Measurements from ENCODE around the gene IL32. TPM values are rescaled to one million over a fixed set of nuclear protein-coding genes. Genes with fewer than 3 reads are reported as not detected.

IL32 gene, protein sequence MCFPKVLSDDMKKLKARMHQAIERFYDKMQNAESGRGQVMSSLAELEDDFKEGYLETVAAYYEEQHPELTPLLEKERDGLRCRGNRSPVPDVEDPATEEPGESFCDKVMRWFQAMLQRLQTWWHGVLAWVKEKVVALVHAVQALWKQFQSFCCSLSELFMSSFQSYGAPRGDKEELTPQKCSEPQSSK
- 773 and 798 TPM in 2 replicates for total RNA-seq

GRCh38 chr16:3065069-3065741 lies at the start of gene IL32:
IL32 (plus strand) TSS chr16:3065640; CDS start chr16:3065812, 172 bp downstream.
- Mint-ChIP-seq H3K27ac (peak within 1 kb of the TSS; percentile 99), H3K4me1 (ENCODE audit: low read depth) (peaks cover 55% of the 10 kb centered on the region), H3K4me3 (ENCODE audit: low read depth) (peak within 1 kb of the TSS; percentile 99), H3K9me3 (no peaks in the 10 kb centered on the region), H3K36me3 (ENCODE audit: low read depth) (peaks cover 50% of the 10 kb centered on the region), H3K27me3 (ENCODE audit: low read depth) (no peaks in the 10 kb centered on the region)
- intact Hi-C loops (cut with micrococcal nuclease) = no loop called here
- DNase-seq (ENCODE audit: low spot score) = peak; percentile 63

DNA sequence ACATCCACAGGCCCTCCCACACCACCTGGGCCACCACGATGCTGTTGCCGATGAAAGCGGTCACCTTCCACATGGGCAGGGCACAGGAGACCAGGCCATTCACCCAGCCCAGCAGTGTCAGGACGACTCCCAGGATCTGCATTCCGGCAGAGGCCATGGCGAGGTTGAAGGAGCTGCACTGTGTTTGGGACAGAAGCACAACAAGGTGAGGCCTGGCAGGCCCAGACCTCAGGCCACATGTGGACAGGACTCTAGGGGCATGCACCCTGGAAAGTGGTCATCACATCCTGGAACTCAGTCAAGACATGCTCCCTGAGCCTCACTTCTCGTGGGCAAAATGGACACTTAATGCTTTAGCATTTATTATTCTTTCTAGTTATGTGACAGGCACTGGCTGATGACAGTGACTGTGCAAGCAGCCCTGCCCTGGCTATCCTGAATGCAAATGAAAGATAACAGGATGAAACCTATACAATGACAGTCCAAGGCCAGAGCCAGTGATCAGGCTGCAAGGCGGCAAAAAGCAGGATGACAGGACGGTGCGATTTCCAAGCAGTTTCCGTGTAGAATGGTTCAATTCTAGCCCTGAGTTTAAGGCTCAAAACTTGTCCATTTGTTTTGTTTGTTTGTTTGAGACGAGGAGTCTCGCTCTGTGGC lies 49.4 kb upstream of the IL32 start:
- Mint-ChIP-seq H3K36me3 (ENCODE audit: low read depth) (no peaks in the 10 kb centered on the region), H3K4me1 (ENCODE audit: low read depth) (peaks cover 5% of the 10 kb centered on the region), H3K4me3 (ENCODE audit: low read depth) (no peak overlapping the region), H3K9me3 (no peaks in the 10 kb centered on the region), H3K27me3 (ENCODE audit: low read depth) (peaks cover 24% of the 10 kb centered on the region), H3K27ac (no peak overlapping the region)
- intact Hi-C loops (cut with micrococcal nuclease) = no loop called here
- no peak for DNase-seq (ENCODE audit: low spot score)

DNA sequence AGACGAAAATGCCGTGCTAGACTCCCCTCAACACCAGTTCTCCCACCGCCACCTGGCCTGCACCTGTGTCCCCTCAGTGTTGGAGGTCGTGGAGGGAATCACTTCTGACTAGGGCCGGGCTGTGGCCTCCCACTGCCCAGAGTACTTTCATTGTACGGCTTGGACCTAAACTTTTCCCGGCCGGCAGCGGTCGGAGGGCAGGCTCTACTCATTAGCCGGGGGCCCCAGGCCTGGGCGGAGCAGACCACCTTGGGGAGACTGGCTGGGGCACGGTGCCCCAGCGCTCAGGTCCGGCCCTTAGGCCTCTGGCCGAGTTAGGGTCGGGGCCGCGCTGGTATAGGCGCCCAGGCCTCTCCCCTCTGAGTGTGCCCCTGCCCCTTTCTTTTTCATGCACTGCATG lies 48.1 kb upstream of the IL32 start:
- Mint-ChIP-seq H3K4me1 (ENCODE audit: low read depth) (peaks cover 18% of the 10 kb centered on the region), H3K4me3 (ENCODE audit: low read depth) (no peak overlapping the region), H3K36me3 (ENCODE audit: low read depth) (no peaks in the 10 kb centered on the region), H3K27ac (no peak overlapping the region), H3K9me3 (no peaks in the 10 kb centered on the region), H3K27me3 (ENCODE audit: low read depth) (peaks cover 24% of the 10 kb centered on the region)
- DNase-seq (ENCODE audit: low spot score) = no peak
- intact Hi-C loops (cut with micrococcal nuclease) = no loop called here

DNA sequence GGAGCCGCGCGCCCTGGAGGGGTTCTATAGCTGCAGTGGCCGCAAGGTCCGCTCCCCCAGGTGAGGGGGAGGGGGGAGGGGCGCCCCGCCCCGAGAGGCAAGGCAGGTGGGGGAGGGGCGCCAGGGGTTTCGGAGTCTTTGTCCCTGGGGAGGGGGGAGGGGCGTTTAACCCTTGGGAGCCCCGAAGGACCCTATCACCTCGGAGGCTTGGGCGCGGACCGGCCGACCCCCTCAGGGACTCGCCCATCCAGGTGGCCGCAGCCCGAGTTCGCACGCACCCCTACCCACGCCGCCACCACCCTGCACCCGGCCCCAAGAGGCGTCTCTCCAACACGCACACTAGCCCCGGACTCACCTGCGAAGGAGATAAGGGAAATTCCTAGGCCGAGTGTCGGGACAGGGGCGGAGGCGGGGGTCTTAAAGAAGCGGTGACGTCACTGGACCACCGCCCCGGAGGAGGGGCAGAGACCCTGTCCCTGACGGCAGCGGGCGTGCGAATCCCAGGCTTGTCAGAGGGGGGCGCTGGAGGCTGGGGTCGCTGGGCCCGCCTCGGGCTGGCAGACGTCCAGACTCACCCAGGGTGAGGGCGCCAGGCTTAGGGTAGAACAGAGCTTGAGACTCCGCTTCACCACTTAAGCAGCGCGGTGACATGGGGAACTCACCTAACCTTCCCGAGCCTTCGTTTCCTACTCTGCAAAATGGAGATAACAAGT lies 47.5 kb upstream of the IL32 start, which contains the start of gene CLDN6:
Gene CLDN6, minus strand, starts transcription at position 390 of the 713 bp plus-strand sequence. CDS start 2,162 bp downstream, outside the sequence.
- no peaks in the 10 kb centered on the region for H3K36me3 Mint-ChIP-seq (ENCODE audit: low read depth)

DNA sequence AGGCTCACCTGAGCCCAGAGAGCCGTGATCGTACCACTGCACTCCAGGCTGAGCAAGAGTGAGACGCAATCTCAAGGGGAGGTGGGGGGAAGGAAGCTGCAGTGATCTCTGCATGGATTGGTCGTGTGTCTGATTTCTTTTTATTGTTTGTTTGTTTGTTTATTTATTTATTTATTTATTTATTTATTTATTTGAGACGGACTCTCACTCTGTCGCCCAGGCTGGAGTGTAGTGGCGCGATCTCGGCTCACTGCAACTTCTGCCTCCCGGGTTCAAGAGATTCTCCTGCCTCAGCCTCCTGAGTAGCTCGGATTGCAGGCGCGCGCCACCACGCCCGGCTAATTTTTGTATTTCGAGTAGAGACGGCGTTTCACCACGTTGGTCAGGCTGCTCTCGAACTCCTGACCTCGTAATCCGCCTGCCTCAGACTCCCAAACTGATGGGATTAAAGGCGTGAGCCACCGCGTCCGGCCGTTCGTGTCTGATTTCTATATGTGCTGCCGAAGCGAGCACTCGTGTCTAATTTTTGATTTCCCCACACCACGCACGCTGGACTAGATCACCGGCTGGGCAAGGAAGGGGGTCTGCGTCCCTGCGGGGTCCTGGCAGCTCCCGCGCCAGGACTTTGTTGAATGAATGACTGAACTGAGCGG lies 45.7 kb upstream of the IL32 start:
- H3K27ac Mint-ChIP-seq = peak overlapping the region; percentile 68
- no peaks in the 10 kb centered on the region for H3K9me3 Mint-ChIP-seq
- intact Hi-C loops (cut with micrococcal nuclease) = loop anchor here (1.0 to 10.0 kb wide), 3 partner anchors 16 to 105 kb away; partner anchors contain the start of gene PKMYT1
- DNase-seq (ENCODE audit: low spot score) = no peak
- H3K4me3 Mint-ChIP-seq (ENCODE audit: low read depth) = peak overlapping the region; percentile 88
- H3K36me3 Mint-ChIP-seq (ENCODE audit: low read depth) = peaks cover 3% of the 10 kb centered on the region
- peaks cover 16% of the 10 kb centered on the region for H3K27me3 Mint-ChIP-seq (ENCODE audit: low read depth)
- H3K4me1 Mint-ChIP-seq (ENCODE audit: low read depth) = peaks cover 32% of the 10 kb centered on the region

More for the DNA sequence above, 47.5 kb upstream of the IL32 start, which contains the start of gene CLDN6:
- intact Hi-C loops (cut with micrococcal nuclease) = no loop called here
- Mint-ChIP-seq H3K27ac (no peak within 1 kb of the TSS), H3K9me3 (no peaks in the 10 kb centered on the region), H3K27me3 (ENCODE audit: low read depth) (peaks cover 21% of the 10 kb centered on the region), H3K4me1 (ENCODE audit: low read depth) (peaks cover 24% of the 10 kb centered on the region), H3K4me3 (ENCODE audit: low read depth) (no peak within 1 kb of the TSS)
- DNase-seq (ENCODE audit: low spot score) = no peak

- H3K27me3 Mint-ChIP-seq (ENCODE audit: low read depth) = peaks cover 16% of the 10 kb centered on the region
- intact Hi-C loops (cut with micrococcal nuclease) = loop anchor here (1.0 to 10.0 kb wide), 3 partner anchors 17 to 105 kb away; partner anchors contain the start of gene PKMYT1
- peaks cover 3% of the 10 kb centered on the region for H3K36me3 Mint-ChIP-seq (ENCODE audit: low read depth)
- peak within 1 kb of the TSS; percentile 88 for H3K4me3 Mint-ChIP-seq (ENCODE audit: low read depth)
- peak; percentile 70 for DNase-seq (ENCODE audit: low spot score)
- H3K27ac Mint-ChIP-seq = peak within 1 kb of the TSS; percentile 90
- peaks cover 34% of the 10 kb centered on the region for H3K4me1 Mint-ChIP-seq (ENCODE audit: low read depth)
- no peaks in the 10 kb centered on the region for H3K9me3 Mint-ChIP-seq
Measured at GRCh38 chr16:3020247-3020603, 45.2 kb upstream of the IL32 start, which contains the start of gene TNFRSF12A. TNFRSF12A (plus strand) TSS chr16:3020368; CDS start chr16:3020398, 30 bp downstream.

DNA sequence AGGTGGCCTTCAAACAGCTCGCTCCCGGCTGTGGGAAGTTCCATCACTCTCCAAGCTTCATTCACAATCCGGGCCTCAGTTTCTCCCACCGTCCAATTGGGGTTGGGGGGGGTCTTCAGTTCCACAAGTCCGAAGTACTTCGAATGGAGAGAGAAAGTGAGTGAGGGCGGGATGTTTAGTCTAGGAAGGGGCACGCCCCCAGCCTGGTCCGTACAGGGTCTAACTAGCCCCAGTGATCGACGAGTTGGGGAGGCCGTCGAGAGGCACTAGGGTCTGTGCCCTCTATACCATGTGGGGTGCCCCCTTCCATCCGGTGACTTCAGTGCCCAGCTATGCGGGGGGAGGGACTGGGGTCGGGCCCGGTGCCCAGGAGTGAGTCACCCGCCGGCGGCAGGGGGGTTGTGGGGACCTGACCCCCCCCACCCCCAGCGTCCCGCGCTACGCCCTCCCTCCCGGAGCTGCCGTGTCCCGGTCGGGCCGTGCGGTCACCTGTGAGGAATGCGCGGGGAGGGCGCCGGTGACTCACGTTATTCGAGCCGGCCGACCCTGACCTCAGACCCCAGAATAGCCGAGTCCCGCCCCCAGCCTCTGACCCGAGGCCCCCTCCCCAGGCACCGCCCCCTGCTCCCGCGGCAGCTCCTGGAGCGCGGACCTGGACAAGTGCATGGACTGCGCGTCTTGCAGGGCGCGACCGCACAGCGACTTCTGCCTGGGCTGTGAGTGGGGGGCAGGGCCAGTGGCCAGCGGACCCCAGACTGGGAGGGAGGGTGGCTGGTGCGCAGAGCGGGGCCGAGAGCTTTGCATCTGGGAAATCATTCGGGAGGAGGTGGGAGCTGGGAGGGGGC lies 44.6 kb upstream of the IL32 start:
- peaks cover 35% of the 10 kb centered on the region for H3K4me1 Mint-ChIP-seq (ENCODE audit: low read depth)
- no peaks in the 10 kb centered on the region for H3K9me3 Mint-ChIP-seq
- H3K4me3 Mint-ChIP-seq (ENCODE audit: low read depth) = peak overlapping the region; percentile 87
- peak; percentile 41 for DNase-seq (ENCODE audit: low spot score)
- H3K36me3 Mint-ChIP-seq (ENCODE audit: low read depth) = peaks cover 9% of the 10 kb centered on the region
- H3K27me3 Mint-ChIP-seq (ENCODE audit: low read depth) = peaks cover 16% of the 10 kb centered on the region
- H3K27ac Mint-ChIP-seq = peak overlapping the region; percentile 90
- intact Hi-C loops (cut with micrococcal nuclease) = loop anchor here (1.0 to 10.0 kb wide), 3 partner anchors 18 to 104 kb away; partner anchors contain the start of gene PKMYT1

GRCh38 chr16:3021449-3022207 lies 43.8 kb upstream of the IL32 start:
- H3K9me3 Mint-ChIP-seq = no peaks in the 10 kb centered on the region
- H3K27ac Mint-ChIP-seq = peak overlapping the region; percentile 90
- H3K27me3 Mint-ChIP-seq (ENCODE audit: low read depth) = peaks cover 16% of the 10 kb centered on the region
- intact Hi-C loops (cut with micrococcal nuclease) = loop anchor here (2.0 to 10.0 kb wide), 3 partner anchors 39 to 117 kb away; partner anchors contain the start of gene PKMYT1
- H3K4me3 Mint-ChIP-seq (ENCODE audit: low read depth) = peak overlapping the region; percentile 87
- peaks cover 35% of the 10 kb centered on the region for H3K4me1 Mint-ChIP-seq (ENCODE audit: low read depth)
- DNase-seq (ENCODE audit: low spot score) = peak; percentile 69
- peaks cover 17% of the 10 kb centered on the region for H3K36me3 Mint-ChIP-seq (ENCODE audit: low read depth)

DNA sequence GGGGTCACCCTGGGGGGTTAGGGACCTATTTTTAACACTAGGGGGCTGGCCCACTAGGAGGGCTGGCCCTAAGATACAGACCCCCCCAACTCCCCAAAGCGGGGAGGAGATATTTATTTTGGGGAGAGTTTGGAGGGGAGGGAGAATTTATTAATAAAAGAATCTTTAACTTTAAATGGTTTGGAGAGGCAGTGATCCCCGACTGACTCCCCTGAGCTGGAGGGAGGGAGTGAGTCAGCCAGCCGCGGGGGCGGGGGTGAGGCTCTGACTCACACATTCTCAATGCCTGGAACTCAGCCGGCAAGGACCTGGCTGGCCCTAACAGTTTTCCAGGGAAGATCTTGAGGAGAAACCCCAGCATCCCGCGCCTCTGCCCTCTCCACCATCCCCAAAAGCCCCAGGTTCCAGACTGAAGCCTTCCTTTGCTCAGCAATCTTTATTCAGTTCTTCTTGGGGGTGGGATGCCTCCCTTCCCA lies 43.2 kb upstream of the IL32 start:
- intact Hi-C loops (cut with micrococcal nuclease) = loop anchor here (2.0 to 10.0 kb wide), 3 partner anchors 40 to 117 kb away; partner anchors contain the start of gene PKMYT1
- H3K27ac Mint-ChIP-seq = peak overlapping the region; percentile 90
- H3K4me3 Mint-ChIP-seq (ENCODE audit: low read depth) = peak overlapping the region; percentile 87
- H3K36me3 Mint-ChIP-seq (ENCODE audit: low read depth) = peaks cover 23% of the 10 kb centered on the region
- peaks cover 11% of the 10 kb centered on the region for H3K27me3 Mint-ChIP-seq (ENCODE audit: low read depth)
- H3K9me3 Mint-ChIP-seq = no peaks in the 10 kb centered on the region
- peaks cover 35% of the 10 kb centered on the region for H3K4me1 Mint-ChIP-seq (ENCODE audit: low read depth)
- DNase-seq (ENCODE audit: low spot score) = peak; percentile 64

DNA sequence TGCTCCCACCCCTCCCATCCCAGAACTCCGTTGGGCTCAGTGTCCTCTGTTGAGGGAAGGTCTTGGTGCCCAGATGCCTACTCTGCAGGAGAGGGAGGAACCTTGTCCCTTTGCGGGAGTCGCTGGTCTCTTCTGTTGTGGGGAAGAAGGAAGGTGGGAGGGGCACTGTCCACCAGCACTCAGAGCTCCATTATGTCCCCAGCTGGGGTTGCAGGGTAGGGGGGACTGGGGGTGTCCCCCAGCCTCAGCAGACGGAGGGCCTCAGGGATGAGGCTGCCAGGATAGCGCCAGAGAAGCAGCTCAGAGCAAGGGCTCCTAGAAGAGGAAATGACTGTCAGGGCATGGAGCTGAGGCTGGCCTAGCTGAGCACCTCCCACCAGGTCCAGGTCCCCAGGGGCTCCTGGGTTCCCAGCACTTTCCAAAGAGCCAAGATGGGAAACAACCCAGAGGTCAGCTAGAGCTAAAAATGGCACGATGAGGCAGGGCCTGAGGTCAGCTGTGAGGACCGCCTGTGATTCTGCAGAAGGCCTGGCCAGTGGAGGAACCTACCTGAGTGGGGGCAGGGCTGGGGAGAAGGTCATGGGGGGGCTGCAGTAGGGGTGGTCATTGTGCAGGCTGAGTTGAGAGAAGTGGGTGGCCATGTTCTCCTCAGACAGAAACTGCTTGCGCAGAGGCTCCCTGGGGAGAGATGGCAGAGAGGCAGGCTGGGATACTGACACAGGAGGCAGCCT lies 42.6 kb upstream of the IL32 start:
- peaks cover 28% of the 10 kb centered on the region for H3K36me3 Mint-ChIP-seq (ENCODE audit: low read depth)
- H3K27me3 Mint-ChIP-seq (ENCODE audit: low read depth) = peaks cover 10% of the 10 kb centered on the region
- H3K4me1 Mint-ChIP-seq (ENCODE audit: low read depth) = peaks cover 35% of the 10 kb centered on the region
- no peaks in the 10 kb centered on the region for H3K9me3 Mint-ChIP-seq
- peak overlapping the region; percentile 87 for H3K4me3 Mint-ChIP-seq (ENCODE audit: low read depth)
- intact Hi-C loops (cut with micrococcal nuclease) = loop anchor here (2.0 to 10.0 kb wide), 3 partner anchors 41 to 118 kb away; partner anchors contain the start of gene PKMYT1
- H3K27ac Mint-ChIP-seq = peak overlapping the region; percentile 90
- no peak for DNase-seq (ENCODE audit: low spot score)

Measured in activated T-helper 2 cell treated with anti-CD3 and anti-CD28 coated beads, Interferon-gamma antibody, Interleukin-2, Interleukin-4, amounts not matched to agents 10 μg/mL and 5 μg/mL and 100 μg/mL, durations not matched to agents 14 hours and 24 hours and 36 hours (primary cell).